Head of caudate nucleus (tissue), 42 donors: ENCODE data around the gene C3.

Experiments used
- DNase-seq, 42 donors: peaks; one replicate each; pipeline versions ENCODE4 v3.0.0 to v3.0.0-alpha.2; 2020 to 2021; ENCODE audit warnings: mixed read lengths in 7 of 42
- intact Hi-C: fragments of 100-400 bp; cut with DNase I; formaldehyde crosslinking; loops from one replicate; pipeline ENCODE4 v1.15.0; 2022

C3 gene

GRCh38 chr19:6735181-6735911 lies 14.9 kb upstream of the C3 start:
- DNase-seq: no peak
- intact Hi-C loops: loop anchor here (5.0 to 10.0 kb wide), 2 partner anchors 127 to 201 kb away; partner anchors contain the start of gene TNFSF9

- intact Hi-C loops: loop anchor here (10.0 kb wide), 1 partner anchor 199 kb away; the partner anchor contains the start of gene TNFSF9
- no peak for DNase-seq
Measured at GRCh38 chr19:6734096-6734696, 13.7 kb upstream of the C3 start.

- intact Hi-C loops: loop anchor here (10.0 kb wide), 1 partner anchor 199 kb away; the partner anchor contains the start of gene TNFSF9
- DNase-seq: no peak
Measured at GRCh38 chr19:6733338-6734095, 13.1 kb upstream of the C3 start.

DNA sequence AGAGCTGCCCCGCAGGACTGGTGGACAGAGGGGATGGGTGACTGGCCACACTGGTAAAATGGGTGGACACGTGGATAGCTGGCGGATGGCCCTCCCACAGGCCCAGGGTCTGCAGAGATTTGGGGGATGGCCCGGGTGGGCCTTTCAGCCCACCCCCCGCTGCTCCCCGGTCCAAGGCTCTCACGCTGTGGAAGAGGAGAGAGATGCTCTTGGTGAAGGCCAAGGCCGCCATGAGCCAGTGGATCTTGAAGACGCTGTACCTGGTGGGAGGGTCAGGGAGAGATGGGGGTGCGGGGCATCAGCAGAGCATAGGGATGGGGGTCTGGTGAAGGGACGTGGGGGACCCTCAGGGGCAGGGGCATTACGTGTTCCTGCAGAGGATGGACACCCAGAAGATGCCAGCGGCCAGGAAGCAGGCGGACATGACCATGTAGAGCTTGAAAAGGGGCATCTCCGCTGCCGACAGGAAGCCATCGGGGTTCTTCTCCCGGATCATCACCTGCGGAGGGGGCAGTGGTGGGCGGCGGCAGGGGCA lies 12.4 kb upstream of the C3 start:
- intact Hi-C loops: loop anchor here (10.0 kb wide), 1 partner anchor 198 kb away; the partner anchor contains the start of gene TNFSF9
- no peak for DNase-seq

DNA sequence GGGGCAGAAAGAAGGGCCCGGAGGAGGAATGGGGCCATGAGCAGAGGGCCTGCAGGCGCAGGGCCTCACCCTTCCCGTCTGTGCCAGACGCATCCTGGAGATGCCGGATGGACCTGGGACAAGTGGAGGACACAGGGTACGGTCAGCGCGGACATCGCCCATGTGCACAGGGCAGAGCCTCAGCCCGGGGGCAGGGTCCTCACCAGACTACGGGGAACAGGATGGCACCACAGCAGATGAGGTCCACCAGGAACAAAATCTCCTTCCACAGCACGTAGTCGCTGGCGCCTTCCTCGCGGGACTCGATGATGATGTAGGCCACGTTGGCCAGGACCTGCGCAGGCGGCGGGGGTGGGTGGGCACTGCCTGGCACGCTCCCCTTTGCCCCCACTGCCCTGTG lies 11.4 kb upstream of the C3 start:
- DNase-seq: no peak
- intact Hi-C loops: loop anchor here (10.0 kb wide), 1 partner anchor 197 kb away; the partner anchor contains the start of gene TNFSF9

DNA sequence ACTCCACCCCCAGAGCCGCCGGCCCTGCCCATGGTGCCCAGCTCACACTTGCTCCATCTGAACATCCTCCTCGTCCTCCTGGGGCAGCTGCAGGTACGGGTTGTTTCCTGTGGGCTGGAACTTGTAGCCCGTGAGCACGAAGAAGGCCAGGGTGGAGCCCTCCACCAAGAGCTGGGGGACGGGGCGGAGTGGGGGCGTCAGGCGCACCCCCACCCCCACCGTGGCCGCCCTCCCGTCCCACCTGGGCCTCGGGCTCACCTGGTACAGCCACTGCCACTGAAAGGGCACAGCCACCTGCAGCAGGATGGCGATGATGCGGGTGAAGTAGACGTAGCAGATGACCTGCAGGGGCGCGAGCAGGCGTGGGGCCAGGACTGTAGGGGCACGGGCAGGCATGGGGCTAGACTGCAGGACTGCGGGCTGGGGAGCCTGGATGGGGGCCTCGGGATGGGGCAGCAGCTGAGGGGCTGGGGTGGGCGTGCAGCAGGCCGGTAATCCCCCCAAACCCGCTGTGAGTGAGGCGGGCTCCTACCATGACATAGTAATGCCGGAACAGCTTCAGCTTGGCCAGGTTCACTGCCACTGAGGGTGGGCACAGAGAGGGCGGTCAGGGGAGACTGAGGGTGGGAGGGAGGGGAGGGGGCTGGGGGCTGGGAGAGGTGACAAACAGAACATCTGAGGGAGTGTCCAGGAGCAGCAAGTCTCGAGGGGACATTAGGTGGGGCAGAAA lies 10.7 kb upstream of the C3 start:
- intact Hi-C loops: loop anchor here (10.0 kb wide), 1 partner anchor 196 kb away; the partner anchor contains the start of gene TNFSF9
- DNase-seq: no peak

DNA sequence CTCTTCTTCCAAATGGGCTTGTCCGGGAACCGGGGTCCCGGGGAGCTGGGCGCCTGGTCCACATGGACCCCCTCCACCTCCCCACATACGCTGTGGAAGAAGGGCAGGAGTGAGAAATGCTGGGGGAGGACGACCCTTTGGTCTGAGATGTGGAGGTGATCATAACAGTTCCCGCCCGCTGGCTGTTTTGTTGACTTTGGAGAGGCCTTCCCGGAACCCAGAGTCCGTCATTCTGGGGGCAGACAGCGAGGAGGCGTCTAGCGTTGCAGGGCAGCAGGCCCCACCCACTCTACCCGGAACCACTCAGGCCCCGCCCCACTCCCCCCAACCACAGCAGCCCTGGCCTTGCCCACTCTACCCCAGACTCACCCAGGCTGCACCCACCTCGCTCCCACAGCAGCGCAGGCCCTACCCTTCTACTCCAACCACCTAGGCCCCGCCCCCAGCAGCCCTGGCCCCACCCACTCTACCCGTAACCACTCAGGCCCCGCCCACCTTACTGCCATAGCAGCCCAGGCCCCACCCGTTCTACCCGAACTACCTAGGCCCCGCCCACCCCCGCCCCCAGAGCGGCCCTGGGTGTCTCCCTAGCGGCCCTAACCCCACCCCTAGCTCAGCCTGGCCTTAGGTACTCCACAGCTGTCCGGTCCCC lies 9.8 kb upstream of the C3 start:
- peak in 41 of 42 donors; percentile 31 to 86 (median 66) for DNase-seq
- intact Hi-C loops: loop anchor here (10.0 kb wide), 1 partner anchor 195 kb away; the partner anchor contains the start of gene TNFSF9

- no peak for DNase-seq
- intact Hi-C loops: loop anchor here (10.0 kb wide), 1 partner anchor 195 kb away; the partner anchor contains the start of gene TNFSF9
Measured at GRCh38 chr19:6729573-6730152, 9.2 kb upstream of the C3 start.

DNA sequence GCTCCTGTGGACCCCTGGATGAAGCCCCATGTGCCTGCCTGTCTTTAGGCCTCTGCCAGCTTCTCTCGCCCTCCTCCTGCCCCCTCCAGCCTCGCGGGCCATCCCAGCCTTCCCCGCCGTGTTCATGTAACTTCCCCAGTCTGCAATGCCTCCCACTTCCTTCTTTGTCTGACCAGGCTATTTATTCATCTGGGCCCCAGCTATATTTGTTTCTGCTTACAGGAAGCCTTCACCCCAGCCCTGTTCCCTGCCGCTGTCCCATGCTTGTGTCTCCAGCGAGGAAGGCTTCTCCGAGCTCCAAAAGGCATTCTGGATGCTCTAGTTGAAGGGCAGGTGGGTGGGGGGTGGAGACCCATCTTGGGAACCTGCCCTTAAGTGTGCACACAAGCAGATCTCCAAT lies 7.9 kb upstream of the C3 start:
- intact Hi-C loops: no loop called here

DNA sequence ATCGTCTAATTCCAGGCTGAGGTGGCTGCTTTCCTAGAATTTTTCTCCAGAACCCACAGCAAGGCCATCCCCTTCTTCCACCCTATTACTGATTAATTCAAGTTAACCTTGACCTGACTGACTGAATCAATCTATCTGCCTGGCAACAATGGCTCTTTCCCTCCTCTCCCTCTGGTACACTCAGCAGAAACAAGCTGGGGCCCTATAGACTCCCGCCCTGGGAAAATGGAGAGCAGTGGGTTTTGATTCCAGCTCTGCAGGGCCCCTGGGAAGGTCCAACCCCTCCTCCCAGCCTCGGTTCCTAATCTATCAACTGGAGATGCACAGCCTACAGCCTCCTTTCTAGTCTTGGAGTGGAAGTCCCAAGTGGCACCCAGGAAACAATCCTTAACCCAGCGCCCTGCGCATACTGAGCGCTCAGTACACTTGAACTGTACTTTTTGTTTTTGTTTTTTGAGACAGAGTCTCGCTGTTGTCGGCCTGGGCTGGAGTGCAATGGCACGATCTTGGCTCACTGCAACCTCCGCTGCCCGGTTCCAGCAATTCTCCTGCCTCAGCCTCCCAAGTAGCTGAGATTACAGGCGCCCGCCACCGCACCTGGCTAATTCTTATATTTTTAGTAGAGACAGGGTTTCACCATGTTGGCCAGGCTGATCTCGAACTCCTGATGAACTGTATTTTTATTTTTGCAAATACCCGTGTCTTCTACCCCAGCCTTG lies 5.2 kb upstream of the C3 start:
- intact Hi-C loops: no loop called here
- DNase-seq: no peak

More for the DNA sequence above, 7.9 kb upstream of the C3 start:
- DNase-seq: peak in 24 of 42 donors; percentile 13 to 63 (median 38)

DNA sequence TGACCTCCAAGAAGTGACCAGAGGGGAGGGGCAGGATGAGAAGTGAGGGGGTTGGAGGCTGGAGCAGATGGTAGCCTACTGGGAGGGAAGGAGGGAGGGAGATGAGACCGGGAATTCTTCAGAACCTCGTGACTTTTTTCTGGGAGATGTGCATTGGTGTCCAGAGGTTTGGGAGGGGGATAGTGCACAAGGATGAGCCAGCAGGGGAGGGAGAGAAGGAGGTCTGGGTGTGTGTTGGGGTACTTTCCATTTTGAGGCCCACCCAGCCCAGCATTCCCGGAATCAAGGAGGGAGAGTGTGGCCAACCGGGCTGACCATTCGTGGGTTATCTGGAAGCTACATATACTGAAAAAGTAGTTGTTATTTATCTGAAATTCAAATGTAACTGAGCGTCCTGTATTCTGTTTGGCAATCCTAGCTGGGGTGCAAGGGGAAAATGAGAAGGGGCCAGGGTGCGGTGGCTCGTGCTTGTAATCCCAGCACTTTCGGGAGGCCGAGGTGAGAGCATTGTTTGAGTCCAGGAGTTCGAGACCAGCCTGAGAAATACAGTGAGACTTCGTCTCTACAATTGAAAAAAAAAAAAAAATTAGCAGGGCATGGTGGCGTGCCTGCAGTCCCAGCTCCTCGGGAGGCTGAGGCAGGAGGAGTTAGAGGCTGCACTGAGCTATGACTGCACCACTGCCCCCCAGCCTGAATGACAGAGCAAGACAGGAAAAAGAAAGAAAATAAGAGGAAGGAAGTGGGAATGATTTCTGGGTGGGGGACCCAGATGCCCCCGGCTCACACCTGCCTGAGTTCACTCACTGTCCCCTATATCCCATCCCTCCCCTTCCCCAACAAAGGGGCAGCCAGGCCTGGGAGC lies 4.4 kb upstream of the C3 start:
- DNase-seq: no peak
- intact Hi-C loops: no loop called here

GRCh38 chr19:6723738-6724137 lies 3.3 kb upstream of the C3 start:
- peak in 6 of 42 donors; percentile 23 to 48 (median 31) for DNase-seq
- intact Hi-C loops: no loop called here

- DNase-seq: peak in 38 of 42 donors; percentile 26 to 86 (median 60)
- intact Hi-C loops: no loop called here
Measured at GRCh38 chr19:6723108-6723618, 2.7 kb upstream of the C3 start.

- intact Hi-C loops: no loop called here
- no peak for DNase-seq
Measured at GRCh38 chr19:6721773-6722172, 1.3 kb upstream of the C3 start.

- intact Hi-C loops: no loop called here
- DNase-seq: no peak
Measured at GRCh38 chr19:6721138-6721474, 656 bp upstream of the C3 start.

GRCh38 chr19:6719992-6720368 lies 470 bp downstream of the C3 start:
- DNase-seq: no peak

More at GRCh38 chr19:6719992-6720368, 470 bp downstream of the C3 start:
- intact Hi-C loops: no loop called here
